HG03175 (cell line): ENCODE data around the gene PBX2.
"Not testable (repeated sequence)": the region's sequence is repeated elsewhere in the genome, so short reads cannot be mapped to it uniquely, and the experiment has no call there.

Experiments used
- ATAC-seq: cut with Tn5 transposase; IDR thresholded peaks from one replicate; pipeline ENCODE4 v1.9.1; 2021; ENCODE audit warnings: mild to moderate bottlenecking, moderate library complexity; ENCODE audit not compliant: unreplicated experiment

Gene PBX2

GRCh38 chr6:32203426-32204267 is 13.6 kb upstream of the PBX2 start:
- no peak for ATAC-seq

DNA sequence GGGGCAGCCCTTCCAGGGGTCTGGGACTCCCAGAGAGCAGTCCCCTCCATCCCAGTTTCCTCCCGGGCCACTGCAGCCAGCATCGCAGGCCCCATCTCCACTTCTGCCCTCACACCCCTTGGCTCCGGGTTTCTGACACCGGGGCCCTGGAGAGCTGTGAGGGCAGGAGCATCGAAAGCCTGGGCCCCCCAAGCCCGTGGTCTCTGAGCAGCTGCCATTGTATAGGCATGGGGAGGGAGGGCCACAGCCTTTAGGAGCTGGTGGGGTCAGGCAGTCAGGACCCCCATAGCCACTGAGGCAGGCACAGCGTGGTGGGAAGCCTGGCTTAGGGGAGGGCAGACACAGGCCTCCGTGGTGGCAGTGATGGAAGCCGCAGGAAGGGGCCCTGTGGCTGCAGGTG is 12.2 kb upstream of the PBX2 start:
- no peak for ATAC-seq

DNA sequence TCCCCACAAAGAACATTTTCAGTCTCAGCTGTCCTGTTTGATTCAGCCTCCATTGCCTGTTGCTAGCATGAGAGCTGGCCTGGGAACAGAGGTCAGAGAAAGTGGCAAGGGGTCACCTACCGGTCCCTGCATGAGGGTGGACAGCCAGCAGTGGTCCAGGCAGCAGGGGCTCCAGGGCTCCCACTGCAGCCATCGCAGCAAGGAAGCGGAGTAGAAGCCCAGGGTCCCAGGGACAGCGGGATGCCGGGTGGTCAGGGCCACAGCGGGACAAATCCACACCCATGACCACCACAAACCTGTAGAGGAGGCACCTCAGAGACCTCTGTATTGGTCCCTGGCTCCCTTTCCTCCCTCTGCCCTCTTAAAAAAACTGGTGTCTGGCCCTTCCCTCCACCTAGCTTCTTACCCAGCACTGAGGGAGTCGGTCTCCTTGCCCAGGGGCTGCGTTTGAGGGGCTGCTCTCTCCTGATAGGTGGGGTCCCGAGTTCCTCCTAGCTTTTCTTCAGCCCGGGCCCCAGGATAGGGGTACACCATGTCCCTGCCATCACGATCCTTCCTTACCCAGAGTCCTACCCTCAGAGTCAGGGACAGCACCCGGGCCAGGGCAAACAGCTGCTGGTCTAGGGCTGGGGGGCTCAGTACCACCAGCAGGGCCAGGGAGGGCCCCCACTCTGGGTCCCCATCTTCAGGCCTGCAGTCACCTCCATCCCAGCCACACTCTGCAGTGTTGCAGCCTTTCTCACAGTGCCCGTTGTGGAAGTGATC is 10.9 kb upstream of the PBX2 start:
- ATAC-seq = no peak

DNA sequence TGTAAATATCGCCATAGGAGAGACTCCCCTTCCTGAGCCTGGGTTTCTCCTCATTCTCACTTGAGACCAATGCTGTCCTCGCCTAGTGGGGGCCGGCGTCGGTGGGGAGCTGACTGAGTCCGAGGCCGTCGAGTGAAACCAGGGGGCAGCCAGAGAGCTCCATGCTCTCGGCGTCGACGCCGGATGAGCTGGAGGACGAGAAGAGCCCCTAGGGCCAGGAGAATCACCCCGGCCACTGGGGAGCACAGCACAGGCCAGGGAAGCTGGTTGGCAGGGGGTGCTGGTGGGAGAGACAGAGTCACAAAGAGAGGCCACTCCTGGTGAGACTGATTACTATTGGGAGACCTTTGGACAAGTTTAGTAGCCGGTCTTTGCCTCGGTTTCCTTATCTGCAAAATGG is 8.9 kb upstream of the PBX2 start:
- ATAC-seq = no peak

- no peak for ATAC-seq
Observed at GRCh38 chr6:32198345-32198696, 8.3 kb upstream of the PBX2 start.

DNA sequence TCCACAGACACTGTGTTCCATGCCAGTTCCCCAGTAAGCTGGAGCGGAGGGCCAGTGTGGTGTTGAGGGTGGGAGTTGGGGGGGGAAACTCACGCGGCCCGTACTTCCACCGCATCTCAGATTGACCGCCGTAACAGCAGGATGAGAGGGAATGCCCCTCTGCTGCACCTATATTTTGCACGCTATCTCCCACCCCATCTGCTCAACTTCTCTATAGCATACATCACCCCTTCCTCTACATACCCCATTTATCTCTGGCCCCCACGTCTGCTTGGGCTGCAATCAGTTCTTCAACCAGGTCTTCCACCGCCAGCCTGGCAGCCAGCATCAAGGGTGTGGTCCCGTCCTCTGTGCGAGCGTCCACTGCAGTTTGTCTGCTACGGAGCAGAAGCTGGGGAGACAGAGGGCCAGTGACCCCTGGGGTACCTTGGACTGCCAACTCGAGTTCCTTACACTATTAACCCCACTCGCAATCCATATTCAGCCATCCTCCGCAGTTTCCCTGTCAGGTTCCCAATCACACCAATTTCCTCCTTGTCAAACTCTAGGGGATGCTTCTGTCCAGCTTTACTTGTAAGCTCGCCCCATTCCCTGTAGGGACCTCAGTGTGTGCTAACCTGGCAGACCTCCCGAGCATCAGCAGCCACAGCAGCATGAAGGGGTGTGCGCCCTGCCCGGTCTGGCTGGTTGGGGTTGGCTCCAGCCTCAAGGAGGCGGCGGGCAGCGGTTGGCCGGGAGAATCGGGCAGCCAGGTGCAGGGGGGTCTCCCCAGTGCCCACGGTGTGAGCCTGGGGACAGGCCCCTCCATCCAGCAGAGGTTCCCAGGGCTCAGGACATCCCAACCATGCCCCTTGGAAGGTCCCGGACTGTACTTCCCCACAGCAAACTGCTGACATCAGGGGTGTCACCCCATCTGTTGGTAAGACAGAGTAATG is 6.9 kb upstream of the PBX2 start:
- no peak for ATAC-seq

GRCh38 chr6:32195902-32196681 is 6.1 kb upstream of the PBX2 start:
- ATAC-seq = peak; percentile 73

- peak; percentile 73 for ATAC-seq
Observed at GRCh38 chr6:32195652-32195901, 5.6 kb upstream of the PBX2 start.

GRCh38 chr6:32194825-32195651 is 5.0 kb upstream of the PBX2 start:
- ATAC-seq = no peak

DNA sequence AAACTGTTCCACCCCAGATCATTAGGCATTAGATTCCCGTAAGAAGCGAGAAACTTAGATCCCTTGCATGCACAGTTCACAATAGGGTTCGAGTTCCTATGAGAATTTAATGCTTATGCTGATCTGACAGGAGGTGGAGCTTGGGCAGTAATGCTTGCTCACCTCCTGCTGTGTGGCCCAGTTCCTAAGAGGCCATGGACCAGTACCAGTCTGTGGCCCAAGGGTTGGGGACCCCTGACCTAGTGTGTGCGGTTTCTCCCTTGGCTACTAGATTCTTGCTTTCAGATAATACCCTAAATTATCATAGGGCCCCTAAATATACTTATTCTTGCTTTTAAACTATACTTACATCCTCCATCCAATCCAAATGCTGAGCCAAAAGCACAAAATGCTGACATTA is 4.4 kb upstream of the PBX2 start:
- no peak for ATAC-seq

DNA sequence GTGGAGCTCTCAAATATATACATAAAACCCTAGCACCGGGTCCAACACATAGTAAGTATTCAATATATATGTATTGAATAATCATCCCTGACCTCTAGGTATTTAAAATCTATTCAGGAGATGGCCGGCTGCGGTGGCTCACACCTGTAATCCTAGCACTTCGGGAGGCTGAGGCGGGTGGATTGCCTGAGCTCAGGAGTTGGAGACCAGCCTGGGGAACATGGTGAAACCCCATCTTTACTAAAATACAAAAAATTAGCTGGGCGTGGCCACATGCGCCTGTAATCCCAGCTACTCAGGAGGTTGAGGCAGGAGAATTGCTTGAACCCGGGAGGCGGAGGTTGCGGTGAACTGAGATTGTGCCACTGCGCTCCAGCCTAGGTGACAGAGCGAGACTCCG is 3.1 kb upstream of the PBX2 start:
- ATAC-seq = not testable (repeated sequence)

DNA sequence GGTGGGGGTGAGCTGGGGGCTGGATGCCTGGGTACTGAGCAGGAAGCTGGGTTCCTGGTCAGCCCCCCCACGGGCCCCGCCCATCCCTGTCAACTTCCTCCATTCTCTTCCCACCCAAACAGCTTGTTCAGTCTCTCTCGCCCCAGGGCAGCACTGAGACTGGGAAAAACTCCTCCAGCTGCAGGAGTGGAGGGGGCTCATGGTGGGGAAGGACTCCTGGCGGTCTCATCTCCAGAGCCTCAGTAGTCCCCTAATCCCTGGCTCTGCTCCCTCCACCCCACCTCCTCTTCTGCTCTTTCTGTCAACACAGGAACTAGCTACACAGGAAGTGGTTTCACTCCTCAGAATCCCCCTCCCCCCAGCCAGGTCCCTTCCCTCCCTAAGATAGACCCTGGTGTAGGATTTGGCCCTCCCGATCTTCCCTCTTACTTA is 2.6 kb upstream of the PBX2 start, which contains the start of gene GPSM3:
Gene GPSM3 (minus strand): TSS at position 36 of the 432 bp plus-strand sequence. CDS start 130 bp downstream, outside the sequence.
- no peak for ATAC-seq

- ATAC-seq = no peak
Observed at GRCh38 chr6:32191696-32192607, 1.9 kb upstream of the PBX2 start.

GRCh38 chr6:32190911-32191677 is 1.1 kb upstream of the PBX2 start:
- ATAC-seq = no peak

DNA sequence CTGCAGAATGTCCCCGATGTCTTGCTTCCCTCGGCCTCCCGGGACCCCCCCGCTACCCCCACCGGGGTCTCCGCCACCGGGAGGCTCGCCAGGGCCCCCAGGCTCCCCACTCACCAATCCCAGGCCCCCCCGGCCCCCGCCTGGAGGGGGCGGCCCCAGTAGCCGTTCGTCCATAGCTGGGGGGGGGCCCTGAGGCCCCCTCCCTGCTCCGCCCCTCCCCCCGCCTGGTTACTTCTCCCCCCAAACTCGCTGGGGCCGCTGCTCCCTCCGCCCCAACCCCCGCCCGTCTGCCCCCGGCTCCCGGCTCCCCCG is 304 bp downstream of the PBX2 start:
- ATAC-seq = no peak

GRCh38 chr6:32189069-32189741 is 797 bp downstream of the PBX2 start:
- ATAC-seq = no peak

DNA sequence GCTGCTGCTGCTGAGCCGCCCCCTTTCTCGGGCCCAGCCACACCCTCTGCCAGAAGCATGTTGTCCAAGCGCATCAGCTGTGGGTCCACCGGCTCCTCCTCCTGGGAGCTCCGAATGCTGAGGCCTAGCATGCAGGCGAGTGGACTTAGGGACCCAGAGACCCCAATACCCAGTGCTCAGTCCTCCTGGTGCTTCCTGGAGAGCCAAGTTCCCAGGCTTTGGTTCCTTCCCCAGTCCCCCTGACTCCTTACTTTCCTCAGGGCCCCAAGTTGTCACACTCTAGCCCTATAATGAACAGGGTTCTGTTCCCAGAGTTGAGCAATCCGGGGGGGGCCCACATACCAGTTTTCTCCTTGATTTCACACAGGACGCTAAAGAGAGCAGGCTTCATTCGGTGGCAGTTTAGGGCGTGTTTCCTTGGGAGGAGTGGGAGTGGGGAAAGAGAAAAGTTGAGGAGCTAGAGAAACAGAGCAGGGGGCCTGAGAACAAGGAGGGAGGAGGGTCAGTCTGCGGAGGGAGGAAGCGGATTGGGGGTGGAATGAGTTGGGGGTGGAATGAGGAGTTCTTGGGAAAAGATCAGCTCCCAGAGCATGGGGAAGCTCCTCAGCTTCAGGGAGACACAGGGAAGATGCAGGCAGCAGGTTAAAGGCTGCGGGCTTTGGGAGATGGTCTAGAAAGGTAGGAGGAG is 1.5 kb downstream of the PBX2 start:
- no peak for ATAC-seq
